WTC11 (cell line): ENCODE data around the gene ARID1A. TPM values are rescaled to one million over a fixed set of nuclear protein-coding genes. Genes with fewer than 3 reads are reported as not detected.
A peak's percentile ranks its signal among the peaks of the same experiment; 100 is the strongest.

Experiments used
- ATAC-seq: fragments of 200-7000 bp; cut with Tn5 transposase; 2 replicates; pipeline ENCODE4 v1.10.0; 2021; ENCODE audit warnings: mild to moderate bottlenecking, moderate library complexity
- CTCF ChIA-PET: fragments of 300-600 bp; sonication (Branson Sonifier 250); formaldehyde crosslinking; loops from one replicate; lab custom pipeline; 2021; ENCODE audit warnings: antibody characterized with exemption; lab: Charles Lee
- POLR2A ChIA-PET: fragments of 350-600 bp; sonication (Branson Sonifier 250); formaldehyde crosslinking; loops from one replicate; lab custom pipeline; 2021; ENCODE audit warnings: antibody characterized with exemption; lab: Charles Lee
- DNase-seq: peaks from one replicate; pipeline ENCODE4 v3.0.0; 2021; ENCODE audit warnings: low spot score
- H3K27ac Mint-ChIP-seq: 2 replicates; pipeline ENCODE4 v1.8.0; 2021; ENCODE audit warnings: mixed read lengths
- H3K27me3 Mint-ChIP-seq: 2 replicates; pipeline ENCODE4 v1.8.0; 2021; ENCODE audit warnings: low read depth, mild to moderate bottlenecking, moderate library complexity, mixed read lengths
- H3K36me3 Mint-ChIP-seq: 2 replicates; pipeline ENCODE4 v1.8.0; 2021; ENCODE audit warnings: mixed read lengths
- H3K4me1 Mint-ChIP-seq: 2 replicates; pipeline ENCODE4 v1.8.0; 2022; ENCODE audit warnings: mixed read lengths
- H3K4me3 Mint-ChIP-seq: 2 replicates; pipeline ENCODE4 v1.8.0; 2021; ENCODE audit warnings: mild to moderate bottlenecking, moderate library complexity, mixed read lengths
- H3K9me3 Mint-ChIP-seq: 2 replicates; pipeline ENCODE4 v1.8.0; 2021; ENCODE audit warnings: mixed read lengths
- AR ChIP-seq: fragments of 250-450 bp; sonication (Bioruptor Pico); IDR thresholded peaks from 2 replicates; pipeline ENCODE4 v1.9.0; 2021; ENCODE audit warnings: mild to moderate bottlenecking
- CBFB ChIP-seq: sonication (generic); formaldehyde crosslinking; IDR thresholded peaks from 2 replicates; pipeline ENCODE4 v1.8.1; 2022; ENCODE audit warnings: mild to moderate bottlenecking, low read depth, missing genetic modification reagents
- CREB1 ChIP-seq: sonication (generic); formaldehyde crosslinking; IDR thresholded peaks from 2 replicates; pipeline ENCODE4 v1.8.0; 2023; ENCODE audit warnings: mild to moderate bottlenecking, missing genetic modification reagents
- ERG ChIP-seq: fragments of 250-450 bp; sonication (Bioruptor Pico); IDR thresholded peaks from 2 replicates; pipeline ENCODE4 v1.8.0; 2021; ENCODE audit warnings: mild to moderate bottlenecking
- ESRRA ChIP-seq: sonication (generic); formaldehyde crosslinking; IDR thresholded peaks from 2 replicates; pipeline ENCODE4 v1.8.1; 2022; ENCODE audit warnings: mild to moderate bottlenecking, missing genetic modification reagents, borderline replicate concordance
- FOXJ3 ChIP-seq: sonication (generic); formaldehyde crosslinking; IDR thresholded peaks from 2 replicates; pipeline ENCODE4 v1.9.0; 2021; ENCODE audit warnings: missing genetic modification reagents, mild to moderate bottlenecking, borderline replicate concordance
- GRHL2 ChIP-seq: fragments of 250-450 bp; sonication (Bioruptor Pico); IDR thresholded peaks from 2 replicates; pipeline ENCODE4 v1.8.0; 2022; ENCODE audit warnings: mild to moderate bottlenecking, moderate library complexity; ENCODE audit not compliant: insufficient replicate concordance, severe bottlenecking
- HMGA2 ChIP-seq: fragments of 250-450 bp; sonication (Bioruptor Pico); IDR thresholded peaks from 2 replicates; pipeline ENCODE4 v1.4.0; 2021; ENCODE audit warnings: mild to moderate bottlenecking, moderate library complexity
- HMGXB4 ChIP-seq: sonication (generic); formaldehyde crosslinking; IDR thresholded peaks from 2 replicates; pipeline ENCODE4 v1.8.1; 2023; ENCODE audit warnings: mild to moderate bottlenecking, moderate library complexity, missing genetic modification reagents
- NFE2L1 ChIP-seq: sonication (generic); formaldehyde crosslinking; IDR thresholded peaks from 2 replicates; pipeline ENCODE4 v1.8.1; 2023; ENCODE audit warnings: missing genetic modification reagents
- NFYB ChIP-seq: sonication (generic); formaldehyde crosslinking; conservative IDR thresholded peaks from 2 replicates; pipeline ENCODE4 v1.8.0; 2022; ENCODE audit warnings: low read depth, missing genetic modification reagents
- NR2C2 ChIP-seq: sonication (generic); formaldehyde crosslinking; IDR thresholded peaks from 2 replicates; pipeline ENCODE4 v1.8.0; 2022; ENCODE audit warnings: mild to moderate bottlenecking, missing genetic modification reagents
- RORB ChIP-seq: fragments of 250-450 bp; sonication (Bioruptor Pico); IDR thresholded peaks from 2 replicates; pipeline ENCODE4 v1.9.0; 2021; ENCODE audit warnings: mild to moderate bottlenecking
- SMAD4 ChIP-seq: sonication (generic); formaldehyde crosslinking; IDR thresholded peaks from 2 replicates; pipeline ENCODE4 v1.8.0; 2022; ENCODE audit warnings: mild to moderate bottlenecking, missing genetic modification reagents
- TP53 ChIP-seq: sonication (generic); formaldehyde crosslinking; IDR thresholded peaks from 2 replicates; pipeline ENCODE4 v1.8.1; 2023; ENCODE audit warnings: mild to moderate bottlenecking, missing genetic modification reagents
- ZNF138 ChIP-seq: sonication (generic); formaldehyde crosslinking; conservative IDR thresholded peaks from 2 replicates; pipeline ENCODE4 v1.8.1; 2022; ENCODE audit warnings: mild to moderate bottlenecking, moderate library complexity, missing genetic modification reagents
- ZNF263 ChIP-seq: sonication (generic); formaldehyde crosslinking; IDR thresholded peaks from 2 replicates; pipeline ENCODE4 v1.8.1; 2022; ENCODE audit warnings: low read depth, mild to moderate bottlenecking, moderate library complexity, missing genetic modification reagents
- ZNF396 ChIP-seq: fragments of 250-450 bp; sonication (Bioruptor Pico); IDR thresholded peaks from 2 replicates; pipeline ENCODE4 v1.8.0; 2021; ENCODE audit warnings: mild to moderate bottlenecking, moderate library complexity, borderline replicate concordance
- ZNF532 ChIP-seq: fragments of 250-450 bp; sonication (Bioruptor Pico); IDR thresholded peaks from 2 replicates; pipeline ENCODE4 v1.9.0; 2021; ENCODE audit warnings: mild to moderate bottlenecking, borderline replicate concordance
- ZSCAN18 ChIP-seq: fragments of 250-450 bp; sonication (Bioruptor Pico); IDR thresholded peaks from 2 replicates; pipeline ENCODE4 v2.1.2; 2022; ENCODE audit warnings: mild to moderate bottlenecking, moderate library complexity
- total RNA-seq: library from RNA; stranded (reverse); gene quantifications from 3 replicates; pipeline ENCODE4 v1.2.3, GENCODE V29; 2021

The ARID1A gene
- total RNA-seq, 1 experiment from 2014 or later: 98.0 TPM

- Mint-ChIP-seq H3K4me3 (no peak overlapping the region), H3K27me3 (no peaks in the 10 kb centered on the region), H3K27ac (peak overlapping the region; percentile 46; the same call in 1 of the 2 replicates), H3K36me3 (peaks cover 19% of the 10 kb centered on the region), H3K4me1 (peaks cover 37% of the 10 kb centered on the region), H3K9me3 (no peaks in the 10 kb centered on the region)
- ChIA-PET POLR2A (no interaction called here), CTCF (no interaction called here)
- ATAC-seq: no peak
- DNase-seq: no peak
- TF ChIP-seq NR2C2 (CRISPR knock-in tag) (no peak), CREB1 (CRISPR knock-in tag) (no peak), SMAD4 (CRISPR knock-in tag) (no peak), NFE2L1 (no peak), ZSCAN18 (CRISPR knock-in tag) (no peak), ESRRA (no peak), GRHL2 (CRISPR knock-in tag) (no peak), FOXJ3 (no peak), ZNF263 (CRISPR knock-in tag) (no peak), HMGXB4 (CRISPR knock-in tag) (no peak), CBFB (CRISPR knock-in tag) (no peak), AR (CRISPR knock-in tag) (no peak), ERG (no peak), NFYB (CRISPR knock-in tag) (no peak), ZNF532 (CRISPR knock-in tag) (no peak), TP53 (no peak), HMGA2 (CRISPR knock-in tag) (no peak), RORB (CRISPR knock-in tag) (no peak), ZNF396 (CRISPR knock-in tag) (no peak), ZNF138 (no peak)
These were observed 16.0 kb downstream of the ARID1A start for GRCh38 chr1:26711777-26712176.
